GM12801 (cell line): ENCODE measurements around the gene TMEM54.

Experiments
- TF ChIP-seq, protein P1 (sequence below): IDR thresholded peaks from one replicate; pipeline ENCODE4 v1.5.1; 2011; ENCODE audit warnings: control low read depth; ENCODE audit not compliant: insufficient read length; ENCODE audit errors: extremely low read depth

The TMEM54 gene

GRCh38 chr1:32874860-32875752, 26.1 kb downstream of the TMEM54 start:
- TF ChIP-seq, protein P1, sequence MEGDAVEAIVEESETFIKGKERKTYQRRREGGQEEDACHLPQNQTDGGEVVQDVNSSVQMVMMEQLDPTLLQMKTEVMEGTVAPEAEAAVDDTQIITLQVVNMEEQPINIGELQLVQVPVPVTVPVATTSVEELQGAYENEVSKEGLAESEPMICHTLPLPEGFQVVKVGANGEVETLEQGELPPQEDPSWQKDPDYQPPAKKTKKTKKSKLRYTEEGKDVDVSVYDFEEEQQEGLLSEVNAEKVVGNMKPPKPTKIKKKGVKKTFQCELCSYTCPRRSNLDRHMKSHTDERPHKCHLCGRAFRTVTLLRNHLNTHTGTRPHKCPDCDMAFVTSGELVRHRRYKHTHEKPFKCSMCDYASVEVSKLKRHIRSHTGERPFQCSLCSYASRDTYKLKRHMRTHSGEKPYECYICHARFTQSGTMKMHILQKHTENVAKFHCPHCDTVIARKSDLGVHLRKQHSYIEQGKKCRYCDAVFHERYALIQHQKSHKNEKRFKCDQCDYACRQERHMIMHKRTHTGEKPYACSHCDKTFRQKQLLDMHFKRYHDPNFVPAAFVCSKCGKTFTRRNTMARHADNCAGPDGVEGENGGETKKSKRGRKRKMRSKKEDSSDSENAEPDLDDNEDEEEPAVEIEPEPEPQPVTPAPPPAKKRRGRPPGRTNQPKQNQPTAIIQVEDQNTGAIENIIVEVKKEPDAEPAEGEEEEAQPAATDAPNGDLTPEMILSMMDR: no peak

DNA sequence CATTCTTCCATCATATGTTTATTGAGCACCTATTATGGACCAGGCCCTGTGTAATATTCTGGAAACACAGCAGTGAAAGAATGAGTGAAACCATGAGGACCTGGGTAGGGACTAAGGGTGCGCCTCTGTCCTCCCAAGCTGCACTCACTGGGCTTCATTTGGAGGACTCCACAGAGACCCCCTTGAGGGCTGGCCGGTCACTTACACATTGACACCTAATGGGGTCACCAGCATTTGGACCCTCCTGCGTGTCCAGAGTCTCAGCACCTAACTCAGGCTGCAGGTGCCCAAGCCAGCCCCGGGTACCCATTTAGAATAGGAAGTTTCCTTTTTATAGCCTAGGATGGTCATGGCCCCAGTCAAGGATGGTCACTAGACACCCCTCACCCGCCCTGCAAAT, 27.7 kb downstream of the TMEM54 start:
- TF ChIP-seq, protein P1: no peak

GRCh38 chr1:32872192-32872460, 29.1 kb downstream of the TMEM54 start:
- TF ChIP-seq, protein P1: no peak

DNA sequence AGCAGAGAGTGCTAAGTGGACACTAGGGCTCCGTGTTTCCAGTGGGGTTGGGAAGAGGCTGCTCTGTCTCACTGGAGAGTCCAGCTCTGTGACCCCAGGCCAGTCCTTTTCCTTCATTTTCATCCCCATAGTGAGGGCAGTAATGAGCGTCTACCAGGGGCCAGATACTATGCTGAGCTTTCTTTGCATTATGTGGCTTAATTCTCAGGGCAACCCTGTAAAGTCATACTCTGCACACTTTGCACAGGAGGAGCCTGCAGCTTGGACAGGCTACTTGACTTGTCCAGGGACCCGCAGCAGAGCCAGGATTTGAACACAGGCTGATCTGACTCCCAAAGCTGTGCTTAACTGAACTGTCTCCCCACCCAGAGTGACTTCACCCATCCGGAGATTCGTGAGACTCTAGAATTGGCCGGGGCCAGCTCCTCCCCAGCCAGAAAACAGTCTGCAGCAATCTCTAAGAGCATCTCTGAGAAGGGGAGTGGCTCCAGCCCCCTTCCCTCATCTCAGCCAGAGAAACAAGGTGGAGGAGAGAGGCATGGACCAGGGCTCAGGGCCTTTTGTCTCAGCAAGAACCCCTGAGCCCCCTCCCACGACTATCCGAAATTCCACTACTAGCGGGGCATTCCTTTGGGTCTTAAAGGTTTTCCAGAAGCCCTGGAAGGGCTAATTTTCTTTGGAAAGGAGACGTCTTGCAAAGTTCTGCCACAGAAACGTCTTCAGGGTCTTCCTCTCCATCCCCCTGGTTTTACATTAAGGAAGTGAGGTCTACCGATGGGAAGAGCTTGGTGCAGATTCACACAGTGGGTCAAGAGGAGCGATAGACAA, 29.6 kb downstream of the TMEM54 start:
- TF ChIP-seq, protein P1: no peak

- TF ChIP-seq, protein P1: no peak
These were observed 30.4 kb downstream of the TMEM54 start, which contains the start of gene FNDC5 for GRCh38 chr1:32870615-32871363. FNDC5 (minus strand) TSS chr1:32870912.

GRCh38 chr1:32869923-32870614, 31.1 kb downstream of the TMEM54 start:
- TF ChIP-seq, protein P1: no peak
